Caki2 (cell line): Measurements from ENCODE around the gene RTBDN. TPM values are rescaled to one million over a fixed set of nuclear protein-coding genes. Genes with fewer than 3 reads are reported as not detected.
"Not testable (repeated sequence)": the region's sequence is repeated elsewhere in the genome, so short reads cannot be mapped to it uniquely, and the experiment has no call there.

Source experiments
- DNase-seq: peaks from one replicate; pipeline ENCODE4 v3.0.0-alpha.2; 2015; ENCODE audit warnings: low read depth
- in situ Hi-C: cut with HindIII; loops from 2 replicates; pipeline ENCODE4 v1.10.0; 2016; ENCODE audit warnings: low sequenced_read_pairs, low pct_unique_long_range_greater_than_20kb, mixed read lengths
- total RNA-seq: library from RNA; depleted of rRNA; stranded (reverse); fragments of >200 nt; shearing (Covaris generic); gene quantifications from 2 replicates; pipeline ENCODE4 v1.2.3, GENCODE V29; 2014; ENCODE audit warnings: low replicate concordance

RTBDN gene
- total RNA-seq, 1 experiment from 2014 or later = not detected

GRCh38 chr19:12833738-12834565, 427 bp downstream of the RTBDN start:
- no peak for DNase-seq
- in situ Hi-C loops = no loop called here

- in situ Hi-C loops = no loop called here
Observed at GRCh38 chr19:12833418-12833737, 1.0 kb downstream of the RTBDN start.

GRCh38 chr19:12828494-12828893, 5.9 kb downstream of the RTBDN start:
- in situ Hi-C loops = no loop called here
- no peak for DNase-seq

More at GRCh38 chr19:12833418-12833737, 1.0 kb downstream of the RTBDN start:
- DNase-seq = no peak

DNA sequence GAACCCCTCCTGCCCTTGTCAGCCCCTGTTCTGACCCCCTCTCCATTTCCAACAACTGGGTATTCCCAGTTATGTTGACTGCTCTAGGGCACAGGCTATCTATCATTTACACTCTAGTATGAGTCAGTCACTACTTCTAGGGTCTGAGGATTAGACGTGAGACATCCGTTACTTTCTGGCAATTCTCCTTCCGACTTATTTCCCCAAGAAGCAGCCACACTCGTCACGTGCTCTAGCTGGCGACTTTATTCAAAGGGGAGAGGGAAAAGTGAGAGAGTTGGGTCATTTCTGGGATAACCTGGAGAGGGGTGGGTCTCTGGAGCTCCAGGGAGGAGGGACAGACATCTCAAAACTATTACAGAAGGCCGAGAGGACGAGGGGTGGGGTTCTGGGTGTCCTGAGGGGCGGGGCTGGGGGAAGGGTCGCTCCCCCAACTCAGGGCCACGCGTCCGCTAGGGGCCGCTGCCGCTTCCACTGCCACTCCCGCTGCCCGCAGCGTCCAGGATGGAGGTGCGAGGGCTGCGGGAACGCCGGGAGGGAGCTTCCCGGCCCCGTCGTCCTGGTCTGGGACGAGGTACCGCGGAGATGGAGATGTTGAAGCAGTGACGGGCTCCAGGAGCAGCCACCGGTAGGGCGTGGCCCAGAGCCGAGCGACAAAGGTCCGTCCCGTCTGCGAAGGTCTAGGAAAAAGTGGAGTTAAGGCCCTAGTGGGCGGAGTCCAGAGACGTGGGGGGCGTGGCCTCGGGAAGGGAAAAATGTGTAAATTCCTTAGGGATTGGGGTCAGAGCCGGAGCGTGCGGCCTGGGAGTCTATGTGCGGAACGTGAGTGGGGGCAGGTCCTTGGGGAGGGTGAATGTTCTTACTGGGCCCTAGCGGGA, 8.9 kb downstream of the RTBDN start:
- in situ Hi-C loops = no loop called here
- no peak for DNase-seq

- DNase-seq = no peak
- in situ Hi-C loops = no loop called here
Observed at GRCh38 chr19:12821761-12822160, 12.6 kb downstream of the RTBDN start.

DNA sequence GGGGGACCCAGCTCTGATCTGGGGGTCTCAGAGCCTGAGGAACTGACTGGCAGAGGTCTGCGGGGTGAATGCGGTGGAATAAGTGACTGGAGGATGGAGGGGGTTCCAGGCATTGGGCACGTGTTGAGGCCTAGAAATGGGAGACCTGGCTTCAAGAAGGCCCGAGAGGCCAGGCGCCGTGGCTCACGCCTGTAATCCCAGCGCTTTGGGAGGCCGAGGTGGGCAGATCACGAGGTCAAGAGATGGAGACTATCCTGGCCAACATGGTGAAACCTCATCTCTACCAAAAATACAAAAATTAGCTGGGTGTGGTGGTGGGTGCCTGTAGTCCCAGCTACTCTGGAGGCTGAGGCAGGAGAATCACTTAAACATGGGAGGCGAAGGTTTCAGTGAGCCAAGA, 16.6 kb downstream of the RTBDN start:
- in situ Hi-C loops = not testable (repeated sequence)

GRCh38 chr19:12817188-12817587, 17.2 kb downstream of the RTBDN start:
- in situ Hi-C loops, DNase-seq: not testable (repeated sequence)

More for the DNA sequence above, 16.6 kb downstream of the RTBDN start:
- not testable (repeated sequence) for DNase-seq

GRCh38 chr19:12815088-12815487, 19.3 kb downstream of the RTBDN start:
- in situ Hi-C loops = no loop called here

DNA sequence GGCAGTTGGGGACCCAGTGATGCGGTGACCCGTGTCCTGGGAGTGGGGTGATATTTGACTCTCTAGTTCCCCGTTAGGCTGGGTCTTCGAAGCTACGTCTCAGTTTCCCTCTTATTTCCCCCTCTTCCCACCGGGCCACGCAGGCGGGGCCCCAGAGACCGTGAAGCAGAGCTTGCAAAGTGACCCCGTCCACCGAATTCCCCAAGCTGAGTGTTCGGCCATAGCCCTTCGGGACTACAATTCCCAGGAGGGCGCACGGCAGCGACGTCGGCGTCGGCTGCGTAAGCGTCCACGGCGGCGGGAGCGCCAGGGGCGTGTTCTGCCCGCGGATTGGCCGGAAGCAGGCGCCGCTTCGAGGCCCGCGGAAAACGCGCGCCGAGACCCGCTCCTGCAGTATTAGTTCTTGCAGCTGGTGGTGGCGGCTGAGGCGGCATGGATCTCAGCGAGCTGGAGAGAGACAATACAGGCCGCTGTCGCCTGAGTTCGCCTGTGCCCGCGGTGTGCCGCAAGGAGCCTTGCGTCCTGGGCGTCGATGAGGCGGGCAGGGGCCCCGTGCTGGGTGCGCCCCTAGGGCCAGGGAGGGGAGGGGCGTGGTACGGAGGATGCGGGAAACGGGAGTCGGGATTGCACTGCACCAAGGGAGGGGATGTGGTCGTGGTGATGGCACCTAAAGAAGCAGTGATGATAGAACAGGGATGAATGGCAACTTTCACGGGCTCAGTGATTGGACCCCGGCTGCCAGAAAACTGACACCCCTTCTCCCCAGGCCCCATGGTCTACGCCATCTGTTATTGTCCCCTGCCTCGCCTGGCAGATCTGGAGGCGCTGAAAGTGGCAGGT, 27.9 kb downstream of the RTBDN start, which contains the start of gene RNASEH2A:
Gene RNASEH2A, plus strand, starts transcription at position 343 of the 840 bp plus-strand sequence. Its CDS starts 90 bp downstream, at position 433.
- in situ Hi-C loops = no loop called here
- peak; percentile 85 for DNase-seq

More at GRCh38 chr19:12815088-12815487, 19.3 kb downstream of the RTBDN start:
- DNase-seq = no peak

DNA sequence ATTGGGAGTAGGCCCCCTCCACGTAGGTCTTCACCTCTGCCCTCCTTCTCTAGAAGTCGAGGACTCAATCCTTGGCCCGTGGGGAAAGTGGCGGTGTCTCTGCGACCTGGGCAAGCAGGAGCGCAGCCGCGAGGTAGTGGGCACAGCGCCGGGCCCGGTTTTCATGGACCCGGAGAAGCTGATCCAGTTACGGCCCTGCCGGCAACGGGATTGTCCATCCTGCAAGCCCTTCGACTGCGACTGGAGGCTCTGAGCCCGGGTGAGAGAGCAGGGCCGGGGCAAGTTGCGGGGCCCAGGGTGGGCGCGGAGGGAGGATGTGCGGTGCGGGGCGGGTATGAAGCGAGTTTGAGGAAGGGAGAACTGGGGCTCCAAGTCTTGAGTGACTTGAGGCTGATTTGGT, 30.3 kb downstream of the RTBDN start:
- in situ Hi-C loops = no loop called here
- no peak for DNase-seq

GRCh38 chr19:12802267-12803106, 31.9 kb downstream of the RTBDN start:
- in situ Hi-C loops = no loop called here
- no peak for DNase-seq

- in situ Hi-C loops = no loop called here
Observed at GRCh38 chr19:12801466-12802266, 32.7 kb downstream of the RTBDN start, which contains the start of the genes PRDX2 and THSD8. Gene PRDX2 (minus strand): TSS chr19:12801800. CDS start chr19:12801261, 539 bp downstream. Gene THSD8 (plus strand): TSS chr19:12802069. CDS start chr19:12802072, 3 bp downstream.

DNA sequence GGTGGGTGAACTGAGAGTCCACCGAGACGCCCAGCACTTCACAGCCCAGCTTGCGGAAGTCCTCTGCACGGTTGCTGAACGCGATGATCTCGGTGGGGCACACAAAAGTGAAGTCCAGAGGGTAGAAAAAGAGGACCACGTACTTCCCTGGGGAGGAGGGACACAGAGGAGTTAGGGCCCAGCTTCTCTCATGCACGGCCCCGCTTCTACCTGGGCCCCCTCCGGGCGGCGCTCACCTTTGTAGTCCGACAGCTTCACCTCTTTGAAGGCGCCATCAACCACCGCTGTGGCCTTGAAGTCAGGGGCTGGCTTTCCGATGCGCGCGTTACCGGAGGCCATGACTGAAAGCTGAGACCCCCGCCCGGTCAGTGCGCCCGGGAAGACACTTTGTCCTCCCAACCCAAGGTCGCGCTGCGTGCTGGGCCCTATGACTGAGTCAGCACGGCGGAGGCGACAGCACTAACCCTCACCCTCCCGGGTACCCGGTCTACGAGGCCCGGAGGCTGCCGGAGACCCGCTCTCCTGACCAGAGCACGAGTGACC, 33.4 kb downstream of the RTBDN start:
- in situ Hi-C loops = no loop called here

More at GRCh38 chr19:12801466-12802266, 32.7 kb downstream of the RTBDN start, which contains the start of the genes PRDX2 and THSD8:
- no peak for DNase-seq

DNA sequence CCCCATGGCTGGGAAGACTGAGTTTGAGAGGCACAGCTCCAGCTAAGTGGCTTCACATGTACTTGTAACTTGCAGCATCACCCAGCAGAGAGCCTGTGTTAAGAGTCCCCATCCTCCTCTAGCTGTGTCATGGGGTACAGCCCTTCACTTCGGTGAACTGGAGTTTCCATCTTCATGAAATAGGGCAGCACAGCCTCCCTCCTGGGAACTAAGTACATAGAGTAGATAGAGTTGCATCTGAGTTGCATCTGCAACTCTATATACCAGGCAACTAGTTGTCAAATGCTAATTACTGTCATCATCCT, 34.0 kb downstream of the RTBDN start:
- in situ Hi-C loops = no loop called here
- no peak for DNase-seq

More for the DNA sequence above, 33.4 kb downstream of the RTBDN start:
- DNase-seq = no peak

- no peak for DNase-seq
- in situ Hi-C loops = no loop called here
Observed at GRCh38 chr19:12799742-12800465, 34.5 kb downstream of the RTBDN start.

- DNase-seq, in situ Hi-C loops: not testable (repeated sequence)
Observed at GRCh38 chr19:12797607-12798006, 36.8 kb downstream of the RTBDN start.
